ENCODE measurements around the gene ONECUT3. TPM values are rescaled to one million over a fixed set of nuclear protein-coding genes. Genes with fewer than 3 reads are reported as not detected.

The ONECUT3 gene
- total RNA-seq, 1 donor from 2014 or later: 1.0 TPM

- no peak for DNase-seq (ENCODE audit: low read depth, low spot score)
- Mint-ChIP-seq H3K9me3 (no peaks in the 10 kb centered on the region), H3K4me3 (no peak overlapping the region), H3K27ac (ENCODE audit: unreplicated experiment) (no peak overlapping the region), H3K27me3 (ENCODE audit: low read depth) (peaks cover 86% of the 10 kb centered on the region), H3K36me3 (ENCODE audit: low read depth) (no peaks in the 10 kb centered on the region), H3K4me1 (no peaks in the 10 kb centered on the region)
- no peak for TF ChIP-seq CTCF (conservative IDR thresholded peaks at IDR 0.05)
These were observed 5.8 kb upstream of the ONECUT3 start for GRCh38 chr19:1747285-1748114.

- Mint-ChIP-seq H3K27me3 (ENCODE audit: low read depth) (peaks cover 85% of the 10 kb centered on the region), H3K4me1 (no peaks in the 10 kb centered on the region), H3K9me3 (no peaks in the 10 kb centered on the region), H3K36me3 (ENCODE audit: low read depth) (no peaks in the 10 kb centered on the region), H3K4me3 (no peak overlapping the region), H3K27ac (ENCODE audit: unreplicated experiment) (no peak overlapping the region)
- no peak for TF ChIP-seq CTCF (conservative IDR thresholded peaks at IDR 0.05)
- DNase-seq (ENCODE audit: low read depth, low spot score): no peak
These were observed 5.0 kb upstream of the ONECUT3 start for GRCh38 chr19:1748115-1748872.

- H3K27me3 Mint-ChIP-seq (ENCODE audit: low read depth): peaks cover 82% of the 10 kb centered on the region
- H3K27ac Mint-ChIP-seq (ENCODE audit: unreplicated experiment): no peak overlapping the region
- no peak for DNase-seq (ENCODE audit: low read depth, low spot score)
- H3K4me1 Mint-ChIP-seq: no peaks in the 10 kb centered on the region
- no peak for TF ChIP-seq CTCF (conservative IDR thresholded peaks at IDR 0.05)
- no peaks in the 10 kb centered on the region for H3K9me3 Mint-ChIP-seq
- no peak overlapping the region for H3K4me3 Mint-ChIP-seq
- H3K36me3 Mint-ChIP-seq (ENCODE audit: low read depth): no peaks in the 10 kb centered on the region
These were observed 4.4 kb upstream of the ONECUT3 start for GRCh38 chr19:1748873-1749341.

- no peak overlapping the region for H3K4me3 Mint-ChIP-seq
- no peak overlapping the region for H3K27ac Mint-ChIP-seq (ENCODE audit: unreplicated experiment)
- peaks cover 80% of the 10 kb centered on the region for H3K27me3 Mint-ChIP-seq (ENCODE audit: low read depth)
- DNase-seq (ENCODE audit: low read depth, low spot score): no peak
- H3K4me1 Mint-ChIP-seq: no peaks in the 10 kb centered on the region
- no peaks in the 10 kb centered on the region for H3K9me3 Mint-ChIP-seq
- no peak for TF ChIP-seq CTCF (conservative IDR thresholded peaks at IDR 0.05)
- H3K36me3 Mint-ChIP-seq (ENCODE audit: low read depth): no peaks in the 10 kb centered on the region
These were observed 3.6 kb upstream of the ONECUT3 start for GRCh38 chr19:1749373-1750342.

All from neural crest cell (in vitro differentiated cells).